Gastrocnemius medialis (tissue), 4 donors: Measurements from ENCODE around the gene CACNA1F. TPM values are rescaled to one million over a fixed set of nuclear protein-coding genes. Genes with fewer than 3 reads are reported as not detected.

Experiments used
- ATAC-seq, 2 donors: fragments of 150-250 bp; one replicate each; pipeline ENCODE4 v1.9.1; 2016
- DNase-seq, 2 donors: peaks; one replicate each; pipeline ENCODE4 v3.0.0-alpha.2; 2019
- H3K27ac ChIP-seq, 4 donors: fragments of 200-600 bp; sonication (generic); 1 replicate in 1 of 4; 2 replicates in 3 of 4; pipeline ENCODE4 v1.5.1; 2016 to 2018; ENCODE audit warnings: mild to moderate bottlenecking in 2 of 4, moderate library complexity in 1 of 4
- H3K27me3 ChIP-seq, 3 donors: fragments of 200-600 bp; sonication (generic) in 2 of 3; 1 replicate in 1 of 3; 2 replicates in 2 of 3; pipeline versions ENCODE4 v1.5.1 to v1.6.0; 2016 to 2019; ENCODE audit warnings: mild to moderate bottlenecking in 1 of 3, moderate library complexity in 1 of 3
- H3K36me3 ChIP-seq, 2 donors: fragments of 200-600 bp; sonication (generic) in 1 of 2; one replicate each; pipeline ENCODE4 v1.5.1; 2017 to 2018
- H3K4me1 ChIP-seq, 2 donors: fragments of 200-600 bp; sonication (generic) in 1 of 2; one replicate each; pipeline ENCODE4 v1.5.1; 2016 to 2017; ENCODE audit warnings: mild to moderate bottlenecking in 2 of 2
- H3K4me3 ChIP-seq, 4 donors: fragments of 200-600 bp; sonication (generic) in 3 of 4; 1 replicate in 1 of 4; 2 replicates in 3 of 4; pipeline ENCODE4 v1.5.1; 2016 to 2019; ENCODE audit warnings: mild to moderate bottlenecking in 2 of 4
- H3K9me3 ChIP-seq, 3 donors: fragments of 200-600 bp; sonication (generic) in 2 of 3; 1 replicate in 1 of 3; 2 replicates in 2 of 3; pipeline ENCODE4 v1.5.1; 2016 to 2019
- POLR2A ChIP-seq, 2 donors: fragments of 450-650 bp; IDR thresholded peaks; one replicate each; pipeline ENCODE4 v1.6.1; 2017; ENCODE audit warnings: antibody characterized with exemption in 2 of 2, mild to moderate bottlenecking in 2 of 2, moderate library complexity in 2 of 2
- in situ Hi-C, 4 donors: fragments of 200-750 bp; cut with MboI; loops; one replicate each; pipeline versions ENCODE4 v1.15.0 to v1.8.0; 2017; ENCODE audit warnings: low sequenced_read_pairs in 4 of 4
- intact Hi-C: fragments of 100-400 bp; cut with DNase I; formaldehyde crosslinking; loops from one replicate; pipeline ENCODE4 v1.15.1; 2023; ENCODE audit warnings: low total_unique reads
- total RNA-seq, 4 donors: library from RNA; depleted of rRNA; stranded (reverse); fragments of >200 nt; gene quantifications; one replicate each; pipeline versions ENCODE4 v1.1.0 to v1.2.3, GENCODE V29; 2016
- TF ChIP-seq, protein P1 (sequence below), 5 experiments: fragments of 450-650 bp in 3 of 5; fragments of 200-600 bp in 2 of 5; sonication (generic) in 2 of 5; IDR thresholded peaks in 4 of 5; conservative IDR thresholded peaks in 1 of 5; 1 replicate in 4 of 5; 2 replicates in 1 of 5; pipeline ENCODE4 v1.5.1; 2016 to 2019; ENCODE audit warnings: antibody characterized with exemption in 5 of 5, mild to moderate bottlenecking in 3 of 5, moderate library complexity in 3 of 5

CACNA1F gene
- total RNA-seq, 4 donors from 2014 or later, result not detected

DNA sequence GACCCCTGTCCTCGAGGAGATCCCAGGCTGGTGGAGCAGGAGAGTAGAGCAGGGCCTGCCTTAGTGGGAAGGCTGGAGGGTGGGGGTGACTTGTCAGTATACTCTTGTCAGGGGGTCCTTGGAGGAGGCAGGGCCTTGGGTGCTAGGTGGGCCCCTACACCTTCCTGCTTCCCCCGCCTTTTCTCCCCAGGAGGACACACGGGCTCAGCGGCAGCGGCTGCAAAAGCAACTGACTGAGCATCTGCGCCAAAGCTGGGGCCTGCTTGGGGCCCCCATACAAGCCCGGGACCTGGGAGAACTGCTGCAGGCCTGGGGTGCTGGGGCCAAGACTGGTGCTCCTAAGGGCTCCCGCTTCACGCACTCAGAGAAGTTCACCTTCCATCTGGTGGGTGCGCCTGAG, 13.4 kb upstream of the CACNA1F start:
- TF ChIP-seq, protein P1, sequence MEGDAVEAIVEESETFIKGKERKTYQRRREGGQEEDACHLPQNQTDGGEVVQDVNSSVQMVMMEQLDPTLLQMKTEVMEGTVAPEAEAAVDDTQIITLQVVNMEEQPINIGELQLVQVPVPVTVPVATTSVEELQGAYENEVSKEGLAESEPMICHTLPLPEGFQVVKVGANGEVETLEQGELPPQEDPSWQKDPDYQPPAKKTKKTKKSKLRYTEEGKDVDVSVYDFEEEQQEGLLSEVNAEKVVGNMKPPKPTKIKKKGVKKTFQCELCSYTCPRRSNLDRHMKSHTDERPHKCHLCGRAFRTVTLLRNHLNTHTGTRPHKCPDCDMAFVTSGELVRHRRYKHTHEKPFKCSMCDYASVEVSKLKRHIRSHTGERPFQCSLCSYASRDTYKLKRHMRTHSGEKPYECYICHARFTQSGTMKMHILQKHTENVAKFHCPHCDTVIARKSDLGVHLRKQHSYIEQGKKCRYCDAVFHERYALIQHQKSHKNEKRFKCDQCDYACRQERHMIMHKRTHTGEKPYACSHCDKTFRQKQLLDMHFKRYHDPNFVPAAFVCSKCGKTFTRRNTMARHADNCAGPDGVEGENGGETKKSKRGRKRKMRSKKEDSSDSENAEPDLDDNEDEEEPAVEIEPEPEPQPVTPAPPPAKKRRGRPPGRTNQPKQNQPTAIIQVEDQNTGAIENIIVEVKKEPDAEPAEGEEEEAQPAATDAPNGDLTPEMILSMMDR (IDR thresholded peaks at IDR 0.05 in 4 of 5, conservative IDR thresholded peaks at IDR 0.05 in 1 of 5), result no peak
- no peak for TF ChIP-seq POLR2A (IDR thresholded peaks at IDR 0.05)
- Histone ChIP-seq H3K27me3 (no peaks in the 10 kb centered on the region), H3K36me3 (peaks cover 0 to 15% of the 10 kb centered on the region in 2 donors), H3K27ac (no peak overlapping the region), H3K4me3 (no peak overlapping the region), H3K4me1 (no peaks in the 10 kb centered on the region), H3K9me3 (no peaks in the 10 kb centered on the region)
- no peak for DNase-seq
- in situ Hi-C loops, result no loop called here
- intact Hi-C loops, result no loop called here
- ATAC-seq, result no peak

DNA sequence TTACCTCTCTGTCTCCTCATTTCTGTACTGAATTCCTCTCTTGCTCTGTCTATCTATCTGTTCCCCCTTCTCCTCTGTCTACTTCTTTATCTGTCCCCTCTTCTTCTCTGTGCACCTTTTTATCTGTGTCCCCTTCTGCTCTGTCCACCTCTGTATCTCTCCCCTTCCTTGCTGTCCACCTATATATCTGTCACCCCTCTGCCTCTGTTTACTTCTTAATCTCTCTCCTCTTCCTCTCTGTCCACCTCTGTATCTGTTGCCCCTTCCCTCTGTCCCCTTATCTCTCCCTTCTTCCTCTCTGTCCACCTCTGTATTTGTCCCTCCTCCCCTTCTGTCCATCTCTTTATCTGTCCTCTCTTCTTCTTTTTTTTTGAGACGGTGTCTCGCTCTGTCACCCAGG, 11.1 kb upstream of the CACNA1F start:
- intact Hi-C loops, result no loop called here
- Histone ChIP-seq H3K4me3 (no peak overlapping the region), H3K9me3 (no peaks in the 10 kb centered on the region), H3K36me3 (peaks cover 0 to 15% of the 10 kb centered on the region in 2 donors), H3K27ac (no peak overlapping the region), H3K27me3 (no peaks in the 10 kb centered on the region), H3K4me1 (no peaks in the 10 kb centered on the region)
- TF ChIP-seq, protein P1 (IDR thresholded peaks at IDR 0.05 in 4 of 5, conservative IDR thresholded peaks at IDR 0.05 in 1 of 5), result no peak
- TF ChIP-seq POLR2A (IDR thresholded peaks at IDR 0.05), result no peak
- ATAC-seq, result no peak
- DNase-seq, result no peak
- in situ Hi-C loops, result no loop called here

DNA sequence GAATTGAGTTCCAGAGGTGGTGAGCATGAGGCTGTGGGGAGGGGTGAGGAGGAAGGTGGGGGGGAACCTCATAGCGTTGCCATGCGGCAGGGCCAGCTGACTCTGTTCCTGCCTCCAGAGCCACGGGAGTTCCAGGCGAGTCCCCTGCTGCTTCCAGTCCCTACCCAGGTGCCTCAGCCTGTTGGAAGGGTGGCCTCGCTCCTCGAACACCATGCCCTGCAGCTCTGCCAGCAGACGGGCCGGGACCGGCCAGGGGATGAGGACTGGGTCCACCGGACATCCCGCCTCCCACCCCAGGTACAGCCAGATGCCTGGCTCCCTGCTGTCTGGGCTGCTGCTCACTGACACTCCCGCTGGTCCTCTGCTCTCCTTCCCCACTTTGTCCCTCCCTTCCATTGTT, 10.0 kb upstream of the CACNA1F start:
- H3K36me3 ChIP-seq, result peaks cover 0 to 15% of the 10 kb centered on the region in 2 donors
- DNase-seq (no peak), ATAC-seq (no peak)
- in situ Hi-C loops (no loop called here), intact Hi-C loops (no loop called here)
- no peak overlapping the region for H3K4me3 ChIP-seq
- H3K4me1 ChIP-seq, result no peaks in the 10 kb centered on the region
- H3K27ac ChIP-seq, result no peak overlapping the region
- TF ChIP-seq, protein P1 (IDR thresholded peaks at IDR 0.05 in 4 of 5, conservative IDR thresholded peaks at IDR 0.05 in 1 of 5), result no peak
- TF ChIP-seq POLR2A (IDR thresholded peaks at IDR 0.05), result no peak
- no peaks in the 10 kb centered on the region for H3K27me3 ChIP-seq
- H3K9me3 ChIP-seq, result no peaks in the 10 kb centered on the region

DNA sequence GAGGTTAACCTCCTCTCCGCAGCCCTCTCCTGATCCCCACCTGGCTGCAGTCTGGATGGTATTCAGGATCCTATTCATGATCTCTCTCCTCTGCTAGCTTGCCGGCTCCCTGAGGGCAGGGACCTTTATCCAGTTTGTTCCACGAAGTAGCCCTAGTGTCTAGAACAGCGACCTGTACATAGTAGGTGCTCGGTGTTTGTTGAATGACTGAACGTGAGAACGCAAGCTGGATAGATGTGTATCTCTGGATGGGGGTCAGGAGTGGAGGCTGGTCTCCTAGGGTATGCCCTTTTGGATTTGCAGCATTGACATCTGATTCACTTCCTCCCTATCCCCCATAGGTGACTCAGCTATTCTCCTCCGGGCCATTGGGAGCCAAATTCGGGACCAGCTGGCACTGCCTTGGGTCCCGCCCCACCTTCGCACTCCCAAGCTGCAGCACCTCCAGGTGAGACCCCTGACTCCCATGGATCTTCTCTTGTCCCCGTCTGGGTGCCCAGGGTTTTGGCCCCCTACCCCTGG, 9.5 kb upstream of the CACNA1F start:
- Histone ChIP-seq H3K4me3 (no peak overlapping the region), H3K27me3 (no peaks in the 10 kb centered on the region), H3K27ac (no peak overlapping the region), H3K9me3 (no peaks in the 10 kb centered on the region), H3K36me3 (peaks cover 0 to 15% of the 10 kb centered on the region in 2 donors), H3K4me1 (no peaks in the 10 kb centered on the region)
- TF ChIP-seq, protein P1 (IDR thresholded peaks at IDR 0.05 in 4 of 5, conservative IDR thresholded peaks at IDR 0.05 in 1 of 5), result no peak
- TF ChIP-seq POLR2A (IDR thresholded peaks at IDR 0.05), result no peak
- no peak for DNase-seq
- intact Hi-C loops, result no loop called here
- in situ Hi-C loops, result no loop called here
- no peak for ATAC-seq

DNA sequence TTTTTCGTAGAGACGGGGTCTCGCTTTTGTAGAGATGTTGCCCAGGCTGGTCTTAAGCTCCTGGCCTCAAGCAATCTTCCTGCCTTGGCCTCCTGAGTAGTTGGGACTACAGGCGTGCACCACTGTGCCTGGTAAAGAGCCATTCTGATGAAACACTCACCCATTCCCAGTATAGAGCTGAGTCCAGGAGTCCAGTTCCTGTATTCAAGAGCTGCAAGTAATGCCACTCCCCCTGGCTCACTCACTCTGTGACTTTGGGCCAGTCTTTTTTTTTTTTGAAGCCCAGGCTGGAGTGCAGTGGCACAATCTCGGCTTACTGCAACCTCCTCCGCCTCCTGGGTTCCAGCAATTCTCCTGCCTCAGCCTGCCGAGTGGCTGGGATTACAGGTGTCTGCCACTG, 5.6 kb upstream of the CACNA1F start:
- intact Hi-C loops (loop anchor here (5.0 kb wide), 1 partner anchor 36 kb away; the partner anchor contains the start of gene SYP), in situ Hi-C loops (no loop called here)
- H3K27me3 ChIP-seq, result no peaks in the 10 kb centered on the region
- TF ChIP-seq, protein P1 (IDR thresholded peaks at IDR 0.05 in 4 of 5, conservative IDR thresholded peaks at IDR 0.05 in 1 of 5), result no peak
- no peak for TF ChIP-seq POLR2A (IDR thresholded peaks at IDR 0.05)
- DNase-seq (no peak), ATAC-seq (no peak)
- no peaks in the 10 kb centered on the region for H3K9me3 ChIP-seq
- peaks cover 0 to 5% of the 10 kb centered on the region in 2 donors for H3K4me1 ChIP-seq
- no peak overlapping the region for H3K27ac ChIP-seq
- H3K4me3 ChIP-seq, result no peak overlapping the region
- H3K36me3 ChIP-seq, result peaks cover 0 to 10% of the 10 kb centered on the region in 2 donors
